ENCODE results near the gene KCNF1.

Gene KCNF1

DNA sequence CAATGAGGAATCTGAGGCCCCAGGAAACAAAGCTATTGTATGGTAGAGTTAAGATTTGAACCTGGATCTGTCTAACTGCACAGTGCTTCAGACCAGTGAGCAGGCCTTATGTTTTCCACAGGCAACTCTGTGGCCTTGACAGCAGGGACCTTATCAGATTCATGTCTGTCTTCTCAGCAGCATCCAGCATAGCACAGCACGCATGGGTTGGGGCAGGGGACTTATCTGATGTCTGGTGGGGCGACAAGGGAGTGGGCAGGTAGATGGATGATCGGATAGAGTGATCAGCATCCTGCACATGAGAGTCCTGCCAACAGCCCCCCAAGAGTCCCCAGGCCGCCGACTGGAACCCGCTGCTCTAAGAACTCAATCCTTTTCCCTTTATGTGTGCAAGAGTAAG, 28.7 kb upstream of the KCNF1 start:
- no peak overlapping the region for H3K27ac ChIP-seq
- TF ChIP-seq, protein P1, sequence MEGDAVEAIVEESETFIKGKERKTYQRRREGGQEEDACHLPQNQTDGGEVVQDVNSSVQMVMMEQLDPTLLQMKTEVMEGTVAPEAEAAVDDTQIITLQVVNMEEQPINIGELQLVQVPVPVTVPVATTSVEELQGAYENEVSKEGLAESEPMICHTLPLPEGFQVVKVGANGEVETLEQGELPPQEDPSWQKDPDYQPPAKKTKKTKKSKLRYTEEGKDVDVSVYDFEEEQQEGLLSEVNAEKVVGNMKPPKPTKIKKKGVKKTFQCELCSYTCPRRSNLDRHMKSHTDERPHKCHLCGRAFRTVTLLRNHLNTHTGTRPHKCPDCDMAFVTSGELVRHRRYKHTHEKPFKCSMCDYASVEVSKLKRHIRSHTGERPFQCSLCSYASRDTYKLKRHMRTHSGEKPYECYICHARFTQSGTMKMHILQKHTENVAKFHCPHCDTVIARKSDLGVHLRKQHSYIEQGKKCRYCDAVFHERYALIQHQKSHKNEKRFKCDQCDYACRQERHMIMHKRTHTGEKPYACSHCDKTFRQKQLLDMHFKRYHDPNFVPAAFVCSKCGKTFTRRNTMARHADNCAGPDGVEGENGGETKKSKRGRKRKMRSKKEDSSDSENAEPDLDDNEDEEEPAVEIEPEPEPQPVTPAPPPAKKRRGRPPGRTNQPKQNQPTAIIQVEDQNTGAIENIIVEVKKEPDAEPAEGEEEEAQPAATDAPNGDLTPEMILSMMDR (conservative IDR thresholded peaks at IDR 0.05) = no peak

DNA sequence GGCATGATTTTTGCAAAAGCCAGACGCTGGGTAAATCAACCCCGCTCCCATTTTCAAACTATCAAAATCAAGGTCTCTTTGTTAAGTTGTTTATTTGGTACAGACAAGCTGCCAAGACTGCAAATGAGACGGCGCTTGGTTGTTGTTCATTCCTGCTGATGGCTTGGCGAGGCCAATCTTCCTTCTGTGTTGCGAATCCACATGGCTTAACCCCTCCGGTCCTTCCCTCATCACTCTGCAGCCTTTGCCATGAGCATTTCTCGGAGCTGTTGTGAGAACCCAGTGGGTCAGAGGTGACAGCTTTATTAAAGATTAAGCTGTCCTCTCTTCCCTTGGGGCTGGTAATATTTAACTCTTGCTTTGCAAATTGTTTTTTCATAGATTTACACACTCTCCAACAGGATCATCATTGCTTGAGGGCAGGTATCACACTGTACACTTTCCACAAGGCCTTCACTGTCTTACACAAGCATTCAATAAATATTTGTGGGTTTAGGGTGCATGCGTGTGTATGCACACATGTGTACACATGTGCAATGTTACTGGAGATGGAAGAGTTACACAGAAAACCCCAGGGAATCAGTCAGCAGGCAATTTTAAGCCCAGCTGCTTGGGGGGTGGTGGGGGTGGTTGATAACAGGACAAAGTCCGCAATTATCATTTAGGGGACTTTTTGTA, 27.8 kb upstream of the KCNF1 start:
- H3K27ac ChIP-seq = no peak overlapping the region
- TF ChIP-seq, protein P1 (conservative IDR thresholded peaks at IDR 0.05) = no peak

DNA sequence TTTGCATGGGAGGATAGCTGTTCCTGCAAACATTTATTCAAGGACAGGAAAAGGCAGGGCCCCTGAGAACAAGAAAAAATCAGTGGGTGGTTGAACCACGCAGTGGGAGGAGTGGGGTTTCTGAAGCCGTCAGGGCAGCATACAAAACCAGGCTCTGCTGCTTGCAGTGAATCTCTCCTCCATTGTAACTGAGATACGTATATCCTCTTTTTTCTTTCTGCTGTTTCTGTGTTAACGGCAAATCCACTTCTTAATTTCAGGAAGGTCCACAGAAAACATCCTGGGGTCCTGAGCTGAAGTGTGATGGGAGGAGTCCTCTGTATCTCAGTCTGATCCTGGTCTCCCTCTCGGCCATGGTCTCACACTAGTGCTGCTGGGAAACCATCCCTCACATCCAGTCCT, 27.2 kb upstream of the KCNF1 start:
- TF ChIP-seq, protein P1 (conservative IDR thresholded peaks at IDR 0.05) = no peak
- H3K27ac ChIP-seq = no peak overlapping the region

DNA sequence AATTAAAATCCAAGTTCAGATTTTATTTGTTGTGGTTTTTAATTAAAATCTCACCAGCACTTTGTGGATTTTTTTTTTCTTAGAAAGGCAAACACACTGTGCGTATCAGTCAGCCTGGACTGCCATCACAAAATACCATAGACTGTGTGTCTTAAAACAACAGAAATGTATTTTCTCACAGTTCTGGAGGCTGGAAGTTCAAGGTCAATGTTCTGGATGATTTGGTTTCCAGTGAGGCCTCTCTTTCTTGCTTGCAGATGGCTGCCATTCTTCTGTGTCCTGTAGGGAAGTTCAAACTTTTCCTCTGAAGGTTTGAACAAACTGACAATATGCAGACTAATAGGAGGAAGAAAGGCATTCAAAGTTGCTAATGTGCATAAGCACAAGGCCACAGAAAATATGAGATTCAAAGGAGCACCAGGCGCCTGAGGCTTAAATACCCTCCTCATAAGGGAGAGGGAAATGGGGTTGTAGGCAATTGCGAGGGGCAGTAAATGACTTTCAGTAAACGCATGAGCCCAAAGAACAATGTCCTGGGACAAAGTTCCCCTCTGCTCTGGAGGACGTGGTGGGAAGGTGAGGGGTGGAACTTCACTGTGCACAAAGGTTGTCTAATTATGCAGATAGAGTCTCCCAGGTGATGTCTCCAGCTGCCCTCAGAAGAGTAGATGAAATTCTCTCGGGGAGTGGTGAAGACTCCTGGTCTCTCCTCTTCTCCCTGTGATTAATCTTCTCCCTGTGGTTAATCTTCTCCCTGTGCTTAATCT, 26.5 kb upstream of the KCNF1 start:
- H3K27ac ChIP-seq = no peak overlapping the region
- TF ChIP-seq, protein P1 (conservative IDR thresholded peaks at IDR 0.05) = no peak

DNA sequence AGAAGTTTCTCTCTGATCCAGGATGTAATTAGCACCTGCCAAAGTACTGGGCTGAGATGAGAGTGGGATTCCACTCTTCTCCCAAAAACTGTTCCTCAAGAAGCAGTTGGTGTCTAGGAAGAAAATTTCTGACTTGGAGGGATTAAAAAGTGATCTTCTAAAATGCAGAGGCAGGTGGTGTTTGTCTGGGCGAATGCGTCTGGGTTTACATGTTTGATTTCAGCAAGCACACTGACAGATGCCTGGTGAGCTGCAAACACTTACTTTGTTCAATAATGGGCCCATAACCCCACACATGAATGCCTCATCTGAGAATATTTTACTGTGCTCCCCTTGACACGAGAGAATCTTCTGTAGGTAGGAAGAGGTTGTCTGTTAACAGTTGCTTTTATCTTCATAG, 24.3 kb upstream of the KCNF1 start:
- no peak overlapping the region for H3K27ac ChIP-seq
- TF ChIP-seq, protein P1 (conservative IDR thresholded peaks at IDR 0.05) = no peak

DNA sequence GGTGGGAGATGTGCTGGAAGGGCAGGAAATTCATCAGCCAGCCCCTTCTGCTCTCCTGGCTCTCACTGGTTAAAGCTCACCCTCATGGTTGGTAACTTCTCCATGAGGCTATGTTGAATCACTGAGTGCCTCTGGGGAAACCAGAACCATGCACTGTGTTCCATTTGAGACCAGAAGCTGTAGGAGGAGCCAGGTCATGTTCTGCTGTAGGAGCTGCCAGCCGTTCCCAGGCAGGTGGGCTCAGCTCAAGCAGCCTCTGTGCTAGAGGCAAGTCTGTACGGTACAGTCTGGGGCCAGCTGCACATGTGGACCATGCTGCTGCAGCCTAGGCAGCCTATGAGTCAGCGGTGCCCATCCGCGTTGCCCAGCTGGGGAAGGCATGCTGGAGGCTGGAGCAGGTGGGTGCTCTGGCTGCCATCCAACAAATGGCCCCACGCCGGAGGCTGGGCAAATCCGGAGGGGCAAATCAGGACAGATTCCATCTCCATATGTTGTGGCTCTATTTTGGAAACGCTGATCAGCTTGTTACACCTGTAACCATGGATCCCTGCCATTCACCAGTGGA, 22.0 kb upstream of the KCNF1 start:
- no peak overlapping the region for H3K27ac ChIP-seq
- TF ChIP-seq, protein P1 (conservative IDR thresholded peaks at IDR 0.05) = no peak

DNA sequence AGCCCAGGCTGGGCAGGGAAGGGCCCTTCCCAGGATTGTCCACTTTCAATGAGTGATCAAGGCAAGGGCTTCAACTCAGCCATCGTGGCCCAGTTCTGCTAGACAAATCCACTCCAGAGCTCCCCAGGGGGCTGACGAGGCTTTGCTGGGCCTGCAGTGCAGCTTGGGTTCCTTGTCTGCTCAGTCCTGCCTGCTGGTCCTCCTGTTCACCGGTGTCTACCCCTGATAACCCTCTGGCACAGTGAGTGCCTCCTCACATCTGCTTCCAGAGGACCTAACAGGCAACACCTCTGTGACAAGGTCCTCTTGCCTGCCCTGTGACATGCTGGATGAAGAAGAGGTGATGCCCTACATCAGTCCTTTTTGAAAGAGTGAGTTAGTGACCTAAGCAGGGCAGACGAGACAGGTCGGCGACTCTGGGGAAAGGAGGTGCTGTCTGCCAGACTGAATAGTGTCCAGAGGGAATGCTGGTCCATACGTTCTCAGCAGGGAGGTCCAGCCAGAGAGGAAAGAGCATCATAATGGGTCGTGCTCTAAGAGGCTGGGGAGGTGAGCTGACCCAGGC, 20.9 kb upstream of the KCNF1 start:
- TF ChIP-seq, protein P1 (conservative IDR thresholded peaks at IDR 0.05) = no peak
- no peak overlapping the region for H3K27ac ChIP-seq
